ENCODE results near the gene PARD3B.

DNA sequence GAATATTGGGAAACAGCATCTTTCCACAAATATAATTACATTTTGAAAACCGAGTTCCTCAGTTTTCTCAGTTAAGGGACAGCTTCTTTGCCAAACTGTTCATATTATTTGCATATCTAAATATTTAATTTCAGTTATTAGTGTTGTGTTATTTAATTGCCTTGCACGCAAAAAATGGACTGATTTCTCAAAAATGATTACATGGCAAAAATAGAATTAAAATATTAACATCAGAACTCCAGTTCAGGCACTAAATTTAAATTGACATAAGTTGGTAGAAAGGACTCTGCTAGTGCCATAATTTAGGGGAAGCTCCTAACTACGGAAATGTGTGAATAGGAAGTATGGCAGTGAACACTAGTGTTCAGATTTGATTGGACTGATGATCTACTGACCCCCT, 209.6 kb downstream of the PARD3B start:
- no peak for TF ChIP-seq GATA2 (IDR thresholded peaks at IDR 0.05; ENCODE audit: low read depth, low read length)
- no peak for TF ChIP-seq GATA3 (IDR thresholded peaks at IDR 0.05; ENCODE audit: low read depth, low read length)

Data from SH-SY5Y (cell line).